HG02763 (cell line): ENCODE results near the gene TBC1D5.
"Not testable (repeated sequence)": the region's sequence is repeated elsewhere in the genome, so short reads cannot be mapped to it uniquely, and the experiment has no call there.

Experiments
- ATAC-seq: cut with Tn5 transposase; IDR thresholded peaks from one replicate; pipeline ENCODE4 v1.9.1; 2021; ENCODE audit warnings: mild to moderate bottlenecking, moderate library complexity; ENCODE audit not compliant: unreplicated experiment

Gene TBC1D5

DNA sequence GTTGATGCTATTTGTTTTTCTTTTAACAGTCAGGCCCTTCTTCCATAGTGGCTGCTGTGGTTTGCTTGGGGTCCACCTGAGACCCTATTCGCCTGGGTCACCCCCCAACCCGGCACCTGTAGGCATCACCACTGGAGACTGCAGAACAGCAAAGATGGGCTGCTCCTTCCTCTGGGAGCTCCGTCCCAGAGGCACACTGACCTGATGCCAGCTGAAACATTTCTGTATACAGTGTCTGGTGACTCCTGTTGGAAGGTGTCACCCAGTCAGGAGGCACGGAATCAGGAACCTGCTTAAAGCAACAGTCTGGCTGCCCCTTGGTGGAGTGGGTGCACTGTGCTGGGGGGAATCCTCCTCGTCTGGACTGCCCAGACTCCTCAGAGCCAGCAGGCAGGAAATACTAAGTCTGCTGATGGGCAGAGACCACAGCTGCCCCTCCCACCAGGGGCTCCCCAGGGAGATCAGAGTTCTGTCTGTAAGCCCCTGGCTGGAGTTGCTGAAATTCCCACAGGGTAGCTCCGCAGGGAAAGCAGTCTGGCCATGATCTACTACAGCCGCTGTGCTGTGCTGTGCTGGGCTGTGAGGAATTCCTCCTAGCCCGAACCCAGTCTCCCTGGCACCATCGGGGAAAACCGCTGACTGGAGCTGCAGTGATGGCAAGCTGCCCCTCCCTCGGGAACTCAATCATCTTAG is 248.2 kb downstream of the TBC1D5 start:
- no peak for ATAC-seq

- no peak for ATAC-seq
Observed at GRCh38 chr3:17491601-17492000, 250.8 kb downstream of the TBC1D5 start.

DNA sequence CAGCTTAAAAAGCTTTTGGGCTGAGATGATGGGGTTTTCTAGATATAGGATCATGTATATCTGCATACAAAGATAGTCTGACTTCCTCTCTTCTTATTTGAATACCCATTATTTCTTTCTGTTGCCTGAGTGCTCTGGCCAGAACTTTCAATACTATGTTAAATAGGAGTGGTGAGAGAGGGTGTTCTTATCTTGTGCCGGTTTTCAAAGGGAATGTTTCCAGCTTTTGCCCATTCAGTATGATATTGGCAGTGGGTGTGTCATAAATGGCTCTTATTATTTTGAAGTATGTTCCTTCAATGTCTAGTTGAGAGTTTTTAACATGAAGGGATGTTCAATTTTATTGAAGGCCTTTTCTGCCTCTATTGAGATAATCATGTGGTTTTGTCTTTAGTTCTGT is 251.2 kb downstream of the TBC1D5 start:
- not testable (repeated sequence) for ATAC-seq

DNA sequence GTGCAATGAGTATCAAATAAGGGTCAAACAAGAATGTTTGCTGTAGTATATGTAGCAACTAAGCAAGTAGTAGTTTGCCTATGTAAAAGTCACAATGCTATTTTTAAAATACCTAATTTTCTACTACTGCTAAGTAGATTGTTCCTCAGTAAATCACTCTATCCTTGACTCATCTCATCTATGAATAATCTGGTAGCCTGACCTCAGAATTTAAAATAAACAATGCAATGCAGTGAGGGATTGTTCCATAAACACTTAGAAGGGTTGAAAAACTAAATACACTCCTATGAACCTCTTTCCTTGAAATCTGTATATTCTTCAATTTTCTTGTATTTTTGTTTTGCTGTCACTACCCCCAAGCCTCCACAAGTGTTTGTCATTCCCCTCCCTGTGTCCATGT is 253.3 kb downstream of the TBC1D5 start:
- ATAC-seq: no peak

DNA sequence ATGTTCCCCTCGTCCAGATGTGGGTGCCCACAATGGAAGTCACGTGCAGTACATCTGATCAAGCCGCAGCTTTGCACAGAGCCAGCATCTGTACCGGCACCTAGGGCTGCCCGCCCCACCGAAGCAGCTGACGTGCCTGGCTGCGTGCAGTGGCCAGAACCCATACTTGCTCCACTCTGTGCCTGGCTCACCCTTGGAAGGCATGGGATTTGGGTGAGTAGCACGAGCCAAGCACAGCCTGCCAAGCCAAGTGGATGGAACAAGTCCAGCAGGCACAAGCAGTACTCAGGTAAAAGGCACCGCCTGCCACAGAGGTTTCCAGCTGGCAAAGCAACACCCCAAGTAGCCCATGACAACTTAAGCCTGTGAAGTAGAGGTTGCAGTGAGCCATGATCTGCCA is 261.3 kb downstream of the TBC1D5 start:
- no peak for ATAC-seq

- no peak for ATAC-seq
Observed at GRCh38 chr3:17479681-17480405, 262.6 kb downstream of the TBC1D5 start.

DNA sequence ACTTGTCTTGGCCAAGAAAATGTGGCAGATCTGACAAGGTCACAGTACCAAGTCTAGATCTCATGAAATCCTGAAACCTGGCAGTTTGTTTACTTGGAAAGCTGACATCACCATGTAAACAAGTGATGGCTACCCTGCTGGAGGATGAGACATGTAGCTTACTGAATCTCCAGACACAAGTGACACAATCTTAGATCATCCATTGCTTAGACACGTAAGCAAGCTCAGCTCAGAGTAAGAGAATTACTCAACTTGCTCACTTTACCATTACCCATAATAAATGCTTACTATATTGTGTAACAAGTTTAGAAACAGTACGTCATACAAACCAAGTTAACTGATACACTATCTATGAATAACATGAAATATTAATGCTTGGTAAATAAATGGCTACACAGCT is 263.8 kb downstream of the TBC1D5 start:
- ATAC-seq: no peak

GRCh38 chr3:17473761-17474160 is 268.7 kb downstream of the TBC1D5 start:
- ATAC-seq: no peak

DNA sequence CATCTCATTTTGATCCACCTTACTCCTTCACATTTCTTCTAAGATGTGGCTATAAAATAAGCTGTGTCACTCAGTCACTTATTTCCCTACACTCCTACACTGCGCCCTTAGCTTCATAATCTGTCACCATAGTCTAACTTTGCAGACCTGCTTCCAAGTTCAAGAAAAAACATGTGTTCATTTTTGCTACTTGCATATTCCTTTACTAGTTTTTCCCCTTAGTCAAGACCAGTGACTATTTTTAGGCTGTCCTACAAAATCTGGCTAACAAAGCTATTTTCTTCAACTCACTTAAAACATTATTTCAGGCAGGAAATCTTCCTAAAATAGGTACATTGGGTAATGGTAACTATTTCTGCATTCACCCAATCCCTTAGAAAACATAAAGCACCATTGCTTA is 272.5 kb downstream of the TBC1D5 start:
- no peak for ATAC-seq

DNA sequence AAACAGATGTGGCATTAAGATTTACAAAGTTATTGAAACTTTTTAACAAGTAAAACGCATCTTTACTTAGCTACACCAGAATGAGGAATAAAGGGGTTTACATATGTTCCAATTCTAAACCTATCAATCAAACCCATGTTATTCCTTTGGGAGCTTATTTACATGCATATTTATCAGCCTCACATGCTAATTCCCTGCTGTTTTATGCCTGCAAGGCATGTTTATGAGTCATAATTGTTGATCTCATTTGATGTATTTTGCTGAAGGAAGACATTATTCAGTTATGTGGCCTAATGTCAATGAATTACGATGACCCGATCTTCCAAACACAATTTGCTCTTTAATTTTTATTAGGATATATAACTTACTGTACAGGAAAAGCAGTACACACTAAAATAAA is 272.9 kb downstream of the TBC1D5 start:
- no peak for ATAC-seq

- ATAC-seq: no peak
Observed at GRCh38 chr3:17466028-17466427, 276.4 kb downstream of the TBC1D5 start.

DNA sequence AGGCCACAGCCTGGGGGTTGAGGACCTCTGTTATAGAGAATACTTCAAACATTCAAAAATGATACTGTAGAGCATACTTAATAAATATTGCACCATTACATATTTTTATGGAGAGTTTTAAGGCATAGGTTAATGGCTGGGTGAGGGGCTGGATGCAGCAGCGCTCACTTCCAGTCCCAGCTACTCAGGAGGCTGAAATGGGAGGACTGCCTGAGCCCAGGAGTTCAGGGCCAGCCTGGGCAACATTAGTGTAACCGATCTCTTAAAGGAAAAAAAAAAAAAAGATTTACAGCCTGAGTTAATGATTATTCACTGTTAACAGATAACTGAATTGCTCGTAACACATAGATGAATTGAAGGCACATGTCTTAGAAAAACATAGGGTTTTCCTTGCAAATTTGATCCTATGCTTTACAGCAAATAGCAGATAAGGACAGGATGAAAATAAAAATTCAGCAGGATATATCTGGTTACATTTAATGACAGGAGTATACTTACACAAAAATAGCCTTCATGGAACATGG is 282.9 kb downstream of the TBC1D5 start:
- ATAC-seq: no peak

- ATAC-seq: no peak
Observed at GRCh38 chr3:17456650-17457049, 285.8 kb downstream of the TBC1D5 start.

DNA sequence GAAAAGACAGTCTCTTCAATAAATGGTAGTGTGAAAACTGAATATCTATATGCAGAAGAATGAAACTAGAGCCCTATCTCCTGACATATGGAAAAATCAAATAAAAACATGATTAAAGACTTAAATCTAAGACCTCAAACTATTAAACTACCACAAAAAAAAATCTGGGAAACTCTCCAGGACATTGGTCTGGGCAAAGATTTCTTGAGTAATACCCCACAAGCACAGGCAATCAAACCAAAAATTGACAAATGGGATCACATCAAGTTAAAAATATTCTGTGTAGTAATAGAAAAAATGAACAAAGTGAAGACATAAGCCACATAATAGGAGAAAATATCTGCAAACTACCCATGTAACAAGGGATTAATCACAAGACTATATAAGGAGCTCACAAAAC is 286.4 kb downstream of the TBC1D5 start:
- ATAC-seq: no peak

GRCh38 chr3:17444865-17445264 is 297.6 kb downstream of the TBC1D5 start:
- no peak for ATAC-seq

DNA sequence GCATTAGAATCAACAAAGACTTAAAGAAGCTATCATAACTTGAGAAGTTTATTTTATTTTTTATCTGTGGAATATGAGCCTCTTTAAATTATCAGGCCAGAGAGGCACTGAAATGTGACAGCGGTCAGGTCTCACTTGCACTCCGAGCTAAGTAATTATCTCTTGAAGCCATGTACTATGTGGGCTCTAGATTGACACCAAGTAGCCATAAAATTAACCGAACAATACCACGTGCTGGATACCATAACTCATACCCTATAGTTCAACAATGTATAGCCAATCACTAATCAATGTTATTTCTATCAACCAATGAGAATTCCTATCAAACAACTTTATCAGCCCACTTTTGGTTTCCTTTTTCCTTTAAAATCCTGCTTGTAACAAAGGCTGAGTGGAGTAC is 299.3 kb downstream of the TBC1D5 start:
- no peak for ATAC-seq

- no peak for ATAC-seq
Observed at GRCh38 chr3:17442332-17443049, 299.9 kb downstream of the TBC1D5 start.

GRCh38 chr3:17433876-17434275 is 308.6 kb downstream of the TBC1D5 start:
- no peak for ATAC-seq

GRCh38 chr3:17432236-17432635 is 310.2 kb downstream of the TBC1D5 start:
- no peak for ATAC-seq

DNA sequence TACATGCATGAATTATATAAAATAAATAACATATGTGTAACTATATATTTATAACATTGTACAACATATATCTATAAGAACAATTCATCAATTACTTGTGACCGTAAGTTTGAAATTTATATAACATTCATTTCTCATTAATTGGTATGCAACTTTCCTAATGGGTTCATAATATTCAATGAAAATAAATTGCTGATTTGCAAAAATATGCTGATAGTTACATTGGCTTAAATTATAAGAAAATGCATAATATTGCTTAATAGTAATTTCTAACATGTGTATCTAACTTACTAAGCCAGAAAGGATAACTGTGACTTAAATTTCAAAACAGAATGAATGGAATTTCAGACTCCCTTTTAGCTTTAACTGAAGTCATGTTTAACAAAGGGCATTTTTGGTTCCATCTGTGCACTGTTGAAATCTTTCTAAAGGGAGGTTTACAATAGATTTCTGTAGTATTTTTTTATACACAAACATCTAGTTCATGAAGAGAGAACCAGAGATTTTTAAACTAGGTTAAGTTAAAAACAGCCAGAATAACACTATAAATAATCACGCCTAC is 310.9 kb downstream of the TBC1D5 start:
- ATAC-seq: no peak

GRCh38 chr3:17431004-17431403 is 311.4 kb downstream of the TBC1D5 start:
- no peak for ATAC-seq
